Testis (tissue), 3 donors: Measurements from ENCODE around the gene MYO1D. TPM values are rescaled to one million over a fixed set of nuclear protein-coding genes. Genes with fewer than 3 reads are reported as not detected.

Experiments
- DNase-seq: peaks from one replicate; pipeline ENCODE4 v3.0.0-alpha.2; 2019
- H3K27ac ChIP-seq, 2 donors: fragments of 200-600 bp; sonication (generic); one replicate each; pipeline ENCODE4 v1.5.1; 2019
- H3K27me3 ChIP-seq: fragments of 200-600 bp; sonication (generic); one replicate; pipeline ENCODE4 v1.5.1; 2019
- H3K36me3 ChIP-seq: fragments of 200-600 bp; sonication (generic); one replicate; pipeline ENCODE4 v1.5.1; 2017; ENCODE audit warnings: low read depth; ENCODE audit errors: missing control alignments
- H3K4me1 ChIP-seq: fragments of 200-600 bp; sonication (generic); one replicate; pipeline ENCODE4 v1.5.1; 2019
- H3K4me3 ChIP-seq, 2 donors: fragments of 200-600 bp; sonication (generic); one replicate each; pipeline ENCODE4 v1.5.1; 2017 to 2019
- H3K9me3 ChIP-seq: fragments of 200-600 bp; sonication (generic); one replicate; pipeline ENCODE4 v1.5.1; 2017
- POLR2A ChIP-seq: fragments of 450-650 bp; IDR thresholded peaks from one replicate; pipeline ENCODE4 v1.6.1; 2017; ENCODE audit warnings: antibody characterized with exemption, mild to moderate bottlenecking, moderate library complexity
- WGBS, 2 donors: methylation state at CpG; one replicate each; pipeline ENCODE4 v1.1.5; 2018; 5-methylcytosine and 5-hydroxymethylcytosine counted together
- intact Hi-C: fragments of 100-400 bp; cut with DNase I; formaldehyde crosslinking; loops from one replicate; pipeline ENCODE4 v1.15.1; 2023; ENCODE audit warnings: low total_unique reads
- polyA plus RNA-seq: library from polyadenylated mRNA; stranded (reverse); fragments of 350-450 nt; fragmentation: Illumina TruSeq; extraction: RNeasy Lipid Tissue Mini Kit (QIAGEN cat#74804); gene quantifications from one replicate; pipeline ENCODE4 v1.2.3, GENCODE V29; 2014; ENCODE audit warnings: low read depth, low replicate concordance; ENCODE audit not compliant: insufficient read depth
- total RNA-seq, 2 donors: library from RNA; depleted of rRNA; stranded (reverse); fragments of >200 nt; gene quantifications; one replicate each; pipeline ENCODE4 v1.2.3, GENCODE V29; 2016
- TF ChIP-seq, protein P1 (sequence below), 3 experiments: fragments of 450-650 bp in 2 of 3; fragments of 200-600 bp in 1 of 3; sonication (generic) in 1 of 3; IDR thresholded peaks; one replicate each; pipeline ENCODE4 v1.5.1; 2016 to 2019; ENCODE audit warnings: antibody characterized with exemption in 3 of 3, mild to moderate bottlenecking in 2 of 3, moderate library complexity in 1 of 3

The MYO1D gene
- total and polyA plus RNA-seq, 3 donors from 2014 or later = 29.5 to 34.1 (median 33.6) TPM

DNA sequence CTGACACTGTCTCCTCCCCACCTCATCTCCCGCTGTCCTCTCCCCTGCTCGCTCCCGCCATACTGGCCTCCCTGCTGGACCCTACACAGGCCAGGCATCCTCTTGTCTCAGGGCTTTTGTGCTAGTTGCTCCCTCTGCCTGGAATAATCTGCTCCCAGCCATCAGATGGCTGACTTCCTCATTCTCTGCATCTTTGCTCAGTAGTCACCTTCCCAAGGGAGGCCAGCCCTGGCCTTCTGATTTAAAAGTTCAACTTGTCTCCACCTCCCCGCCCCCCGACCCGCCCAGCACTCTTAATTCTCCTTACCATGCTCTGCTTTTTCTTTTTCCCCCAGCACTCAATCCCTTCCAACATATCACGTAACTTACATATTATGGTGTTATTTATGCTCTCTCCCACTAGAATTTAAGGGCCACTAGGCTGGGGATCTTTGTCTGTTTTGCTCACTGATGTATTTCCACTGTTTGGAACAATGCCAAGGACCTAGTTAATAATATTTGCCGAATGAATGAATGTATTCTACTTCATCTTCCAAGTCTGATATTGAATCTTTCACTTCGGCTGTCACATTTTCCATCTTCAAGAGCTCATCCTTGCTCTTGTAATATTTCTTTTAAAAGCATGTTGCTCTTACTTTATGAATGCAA lies 211.9 kb downstream of the MYO1D start:
- Histone ChIP-seq H3K36me3 (no peaks in the 10 kb centered on the region), H3K9me3 (no peaks in the 10 kb centered on the region), H3K27me3 (no peaks in the 10 kb centered on the region), H3K27ac (no peak overlapping the region), H3K4me1 (no peaks in the 10 kb centered on the region), H3K4me3 (no peak overlapping the region)
- TF ChIP-seq POLR2A = no peak
- TF ChIP-seq, protein P1, sequence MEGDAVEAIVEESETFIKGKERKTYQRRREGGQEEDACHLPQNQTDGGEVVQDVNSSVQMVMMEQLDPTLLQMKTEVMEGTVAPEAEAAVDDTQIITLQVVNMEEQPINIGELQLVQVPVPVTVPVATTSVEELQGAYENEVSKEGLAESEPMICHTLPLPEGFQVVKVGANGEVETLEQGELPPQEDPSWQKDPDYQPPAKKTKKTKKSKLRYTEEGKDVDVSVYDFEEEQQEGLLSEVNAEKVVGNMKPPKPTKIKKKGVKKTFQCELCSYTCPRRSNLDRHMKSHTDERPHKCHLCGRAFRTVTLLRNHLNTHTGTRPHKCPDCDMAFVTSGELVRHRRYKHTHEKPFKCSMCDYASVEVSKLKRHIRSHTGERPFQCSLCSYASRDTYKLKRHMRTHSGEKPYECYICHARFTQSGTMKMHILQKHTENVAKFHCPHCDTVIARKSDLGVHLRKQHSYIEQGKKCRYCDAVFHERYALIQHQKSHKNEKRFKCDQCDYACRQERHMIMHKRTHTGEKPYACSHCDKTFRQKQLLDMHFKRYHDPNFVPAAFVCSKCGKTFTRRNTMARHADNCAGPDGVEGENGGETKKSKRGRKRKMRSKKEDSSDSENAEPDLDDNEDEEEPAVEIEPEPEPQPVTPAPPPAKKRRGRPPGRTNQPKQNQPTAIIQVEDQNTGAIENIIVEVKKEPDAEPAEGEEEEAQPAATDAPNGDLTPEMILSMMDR (IDR thresholded peaks at IDR 0.05) = no peak
- no peak for DNase-seq
- intact Hi-C loops = no loop called here
- 86 to 90% methylated on average over 9 of the region's 9 CpGs for WGBS, 2 donors

DNA sequence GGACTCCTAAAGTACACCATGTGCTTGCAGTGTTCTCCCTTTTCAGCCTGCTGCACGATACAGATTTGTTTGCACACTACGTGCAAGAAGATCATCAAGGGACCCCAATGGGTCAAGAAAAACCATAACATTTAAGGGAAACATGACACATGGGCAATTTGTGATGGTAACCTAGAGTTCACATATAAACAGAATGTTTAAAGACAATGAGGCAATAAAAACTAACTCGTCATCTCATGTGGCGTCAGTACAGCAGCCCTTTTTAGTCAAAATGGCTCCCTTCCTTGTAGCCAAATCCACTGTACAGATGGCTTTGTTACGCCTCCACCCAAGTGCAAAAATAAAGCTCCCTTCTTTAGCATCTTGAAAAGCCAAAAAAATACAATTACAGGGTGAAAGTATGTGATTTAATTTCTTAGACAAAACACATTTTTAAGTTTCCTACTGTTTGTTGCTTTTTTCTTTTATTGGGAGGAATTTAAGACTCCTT lies 216.4 kb downstream of the MYO1D start:
- H3K4me3 ChIP-seq = no peak overlapping the region
- no peaks in the 10 kb centered on the region for H3K4me1 ChIP-seq
- intact Hi-C loops = no loop called here
- 60 to 71% methylated on average over 5 of the region's 5 CpGs for WGBS, 2 donors
- no peak for DNase-seq
- H3K27me3 ChIP-seq = no peaks in the 10 kb centered on the region
- no peaks in the 10 kb centered on the region for H3K9me3 ChIP-seq
- H3K27ac ChIP-seq = no peak overlapping the region
- no peaks in the 10 kb centered on the region for H3K36me3 ChIP-seq
- TF ChIP-seq, protein P1 (IDR thresholded peaks at IDR 0.05) = no peak
- TF ChIP-seq POLR2A = no peak

- Histone ChIP-seq H3K27ac (no peak overlapping the region), H3K4me3 (no peak overlapping the region), H3K9me3 (no peaks in the 10 kb centered on the region), H3K4me1 (no peaks in the 10 kb centered on the region), H3K36me3 (no peaks in the 10 kb centered on the region), H3K27me3 (no peaks in the 10 kb centered on the region)
- intact Hi-C loops = no loop called here
- TF ChIP-seq, protein P1 (IDR thresholded peaks at IDR 0.05) = peak; percentile 63 to 94 (median 86)
- TF ChIP-seq POLR2A = no peak
- 45 to 57% methylated on average over 5 of the region's 5 CpGs for WGBS, 2 donors
- peak; percentile 85 for DNase-seq
Observed at GRCh38 chr17:32659419-32659842, 217.5 kb downstream of the MYO1D start.

GRCh38 chr17:32658470-32659418 lies 218.2 kb downstream of the MYO1D start:
- no peak overlapping the region for H3K4me3 ChIP-seq
- intact Hi-C loops = no loop called here
- H3K9me3 ChIP-seq = no peaks in the 10 kb centered on the region
- no peak for TF ChIP-seq POLR2A
- TF ChIP-seq, protein P1 (IDR thresholded peaks at IDR 0.05) = no peak
- no peaks in the 10 kb centered on the region for H3K27me3 ChIP-seq
- no peaks in the 10 kb centered on the region for H3K36me3 ChIP-seq
- no peak for DNase-seq
- WGBS, 2 donors = 67 to 73% methylated on average over 23 of the region's 23 CpGs
- no peak overlapping the region for H3K27ac ChIP-seq
- H3K4me1 ChIP-seq = no peaks in the 10 kb centered on the region
